Hematopoietic multipotent progenitor cell (in vitro differentiated cells): ENCODE measurements around the gene SLFNL1. TPM values are rescaled to one million over a fixed set of nuclear protein-coding genes. Genes with fewer than 3 reads are reported as not detected.

Source experiments
- DNase-seq, 3 donors: peaks; one replicate each; pipeline ENCODE4 v3.0.0-alpha.2; 2011 to 2015; ENCODE audit warnings: low read depth in 2 of 3, low spot score in 2 of 3
- total RNA-seq: library from RNA; depleted of rRNA; stranded (reverse); fragments of >200 nt; gene quantifications from one replicate; pipeline ENCODE4 v1.2.3, GENCODE V29; 2012

The SLFNL1 gene
- total RNA-seq, 1 donor: 1.6 TPM

GRCh38 chr1:41020654-41021053 lies 871 bp downstream of the SLFNL1 start:
- DNase-seq: no peak

DNA sequence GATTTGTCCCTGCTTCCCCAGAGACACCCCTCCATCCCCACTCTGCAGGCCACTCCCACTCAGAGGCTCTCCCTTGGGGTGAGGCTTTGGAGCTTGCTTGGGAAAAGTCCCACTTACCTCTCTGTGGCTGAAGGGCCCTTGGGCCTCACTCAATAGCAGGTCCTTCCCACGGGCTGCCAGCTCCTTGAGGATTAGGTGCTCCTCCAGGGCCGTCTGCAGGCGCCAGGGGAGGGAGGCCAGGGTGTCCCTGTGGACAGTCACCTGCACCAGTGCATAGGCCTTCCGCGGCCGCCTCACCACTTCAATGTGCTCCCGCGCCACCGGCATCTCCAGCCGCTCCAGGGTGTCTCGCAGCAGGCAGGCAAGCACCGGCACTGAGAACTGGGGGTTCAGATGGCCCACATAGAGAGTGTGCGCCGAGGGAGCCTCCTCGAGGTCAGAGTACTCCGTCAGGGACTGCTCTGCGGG lies 1.4 kb downstream of the SLFNL1 start:
- DNase-seq: no peak

DNA sequence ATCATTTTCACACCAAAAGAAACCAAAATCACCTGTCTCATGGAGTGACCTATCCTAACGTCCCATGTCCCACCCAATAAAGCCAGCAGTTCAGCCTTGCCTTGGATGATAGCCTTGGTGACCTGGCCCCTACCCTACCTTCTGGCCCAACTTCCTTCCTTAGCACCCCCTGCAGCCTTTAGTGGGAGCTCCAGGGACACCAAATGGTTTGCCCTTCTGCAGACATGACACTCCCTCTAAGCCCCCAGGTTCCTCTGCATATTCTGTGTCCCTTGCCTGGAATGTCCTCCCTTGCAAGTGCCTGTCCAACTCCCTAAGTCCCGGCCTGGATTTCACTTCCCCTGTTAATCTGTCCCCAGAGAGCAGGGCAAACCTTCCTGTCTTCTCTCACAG lies 2.2 kb downstream of the SLFNL1 start:
- DNase-seq: no peak

DNA sequence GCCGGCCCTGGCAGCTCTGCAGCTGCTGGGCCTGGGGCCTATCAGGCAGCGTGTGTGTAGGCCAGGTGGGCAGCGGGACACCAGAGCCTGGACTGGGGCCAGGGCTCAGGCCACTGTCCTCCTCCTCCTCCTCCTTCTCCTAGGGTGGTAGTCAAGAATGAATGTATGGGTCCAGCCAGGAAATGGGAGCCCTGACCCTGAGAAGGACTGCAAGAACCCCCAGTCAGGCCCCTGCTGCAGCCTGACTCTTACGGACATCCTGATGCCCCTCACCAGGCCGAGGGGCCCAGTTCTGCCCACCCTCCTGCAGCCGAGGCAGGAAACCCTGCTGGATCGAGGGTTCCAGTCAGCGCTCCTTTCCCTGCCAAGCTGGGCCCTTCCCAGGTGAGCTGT lies 3.5 kb downstream of the SLFNL1 start:
- no peak for DNase-seq

DNA sequence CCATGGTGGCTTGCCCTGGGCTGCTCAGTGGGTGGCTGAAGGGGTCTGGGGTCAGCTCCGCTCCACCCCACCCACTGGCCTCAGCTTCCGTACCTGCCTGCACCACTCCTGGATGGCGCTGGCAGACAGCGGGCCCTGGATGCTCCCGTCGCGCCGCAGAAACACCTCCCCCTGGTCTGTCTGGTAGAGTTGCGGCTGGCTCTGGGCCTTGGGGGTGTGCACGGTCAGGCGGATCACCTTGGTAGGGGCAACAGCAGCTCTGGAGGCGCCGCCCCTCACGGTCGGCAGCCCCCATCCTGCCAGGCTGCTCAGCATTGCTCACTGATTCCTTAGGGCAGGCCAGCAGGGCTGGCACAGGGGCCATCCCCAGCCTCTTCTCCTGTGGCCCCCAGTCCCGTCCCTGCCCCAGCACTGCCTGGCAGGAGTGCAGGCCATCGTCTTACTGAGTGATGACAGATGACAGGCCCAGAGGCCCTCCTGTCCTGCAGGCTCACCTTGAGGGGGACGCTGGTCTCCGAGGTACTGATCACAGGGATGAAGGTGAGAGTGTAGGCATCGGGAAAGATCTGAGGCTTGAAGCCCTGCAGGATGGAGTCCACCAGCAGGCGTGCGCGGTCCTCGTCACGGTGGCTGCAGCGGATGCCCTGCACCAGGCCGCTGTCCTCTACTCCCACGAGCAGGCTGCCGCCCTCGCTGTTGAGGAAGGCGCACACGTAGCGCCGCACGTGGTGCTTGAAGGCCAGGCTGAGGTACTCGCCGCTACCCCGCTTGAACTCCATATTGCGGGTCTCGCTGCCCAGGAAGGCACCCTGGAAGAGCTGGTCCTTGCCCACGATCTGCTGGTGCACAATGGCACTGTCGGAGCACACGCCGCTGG lies 4.1 kb downstream of the SLFNL1 start:
- DNase-seq: no peak

DNA sequence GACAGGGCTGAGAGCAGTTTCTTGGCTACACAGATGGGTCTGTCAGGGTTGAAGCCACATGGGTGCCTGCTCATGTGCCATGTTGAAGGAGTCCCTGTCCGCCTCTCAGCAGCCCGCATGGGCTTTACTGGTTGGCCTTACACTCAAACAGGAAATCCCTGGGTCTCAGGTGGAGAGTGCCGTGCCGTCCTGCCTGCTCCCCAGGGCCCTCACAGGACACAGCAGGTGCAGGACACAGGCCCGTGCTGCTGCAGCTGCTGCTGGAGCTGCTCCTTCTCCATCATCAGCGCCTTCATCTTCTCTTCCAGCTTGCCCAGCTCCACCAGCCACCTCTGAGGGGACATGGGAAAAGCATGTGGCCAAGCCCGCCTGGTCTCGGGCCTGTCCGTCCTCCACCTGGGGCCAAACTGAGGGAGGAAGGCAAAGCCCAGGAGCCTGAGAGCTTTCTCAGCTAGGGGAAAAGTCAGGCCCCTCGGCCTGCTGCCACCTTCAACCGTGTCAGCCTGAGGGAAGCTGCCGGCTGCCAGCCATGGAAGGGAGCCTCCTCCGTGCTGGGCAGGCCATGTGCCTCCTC lies 5.5 kb downstream of the SLFNL1 start:
- DNase-seq: no peak

DNA sequence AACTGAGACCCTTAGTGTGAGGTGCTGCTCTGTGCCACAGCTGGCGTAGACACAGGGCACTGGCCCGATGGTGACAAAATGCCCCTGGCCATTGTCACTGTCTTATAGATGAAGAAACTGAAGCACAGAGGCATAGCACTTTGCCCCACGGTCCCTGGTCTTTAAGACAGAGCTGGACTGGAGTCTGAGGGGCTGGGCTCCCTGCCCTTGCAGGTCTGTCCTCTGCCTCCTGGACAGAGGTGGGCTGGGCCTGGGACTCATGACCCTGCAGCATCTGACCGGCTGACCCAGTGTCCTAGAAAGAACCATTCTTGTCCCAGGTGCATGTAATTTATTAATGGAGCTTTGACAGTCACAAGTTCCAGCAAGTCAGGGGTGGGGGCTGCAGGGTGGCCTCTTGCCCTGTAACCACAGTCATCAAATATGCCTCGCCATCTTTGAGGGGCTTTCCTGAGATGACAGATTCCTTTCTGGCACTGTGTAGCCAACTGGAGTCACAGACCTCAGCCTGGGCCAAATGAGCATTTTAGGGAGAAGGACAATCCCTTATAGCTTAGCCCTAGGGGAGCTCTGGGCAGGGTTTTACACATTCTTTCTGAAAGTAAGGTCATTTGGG lies 6.1 kb downstream of the SLFNL1 start:
- DNase-seq: peak in 1 of 3 donors; percentile 17

GRCh38 chr1:41014871-41015270 lies 6.7 kb downstream of the SLFNL1 start:
- peak in 1 of 3 donors; percentile 46 for DNase-seq

GRCh38 chr1:41013796-41014195 lies 7.7 kb downstream of the SLFNL1 start:
- DNase-seq: no peak

GRCh38 chr1:41013024-41013423 lies 8.5 kb downstream of the SLFNL1 start:
- no peak for DNase-seq

DNA sequence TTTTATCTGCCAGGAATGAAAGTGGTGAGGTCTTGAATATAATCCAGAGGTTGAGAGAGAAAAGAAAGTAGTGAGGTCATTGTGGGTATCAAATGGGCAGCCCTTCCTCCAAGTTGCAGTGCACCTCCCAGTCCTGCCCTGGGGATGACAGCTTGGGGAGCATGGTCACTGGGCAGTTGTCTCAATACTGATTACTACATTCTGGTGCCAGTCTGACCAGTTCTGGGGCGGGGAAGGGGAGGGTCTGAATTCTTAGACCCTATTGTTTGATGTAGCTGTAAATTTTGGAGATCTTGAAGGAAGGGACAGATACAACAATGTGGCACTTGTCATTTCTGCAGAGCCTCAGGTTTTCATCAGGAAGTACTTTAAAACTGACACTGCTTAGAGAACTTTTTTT lies 11.2 kb downstream of the SLFNL1 start:
- DNase-seq: no peak

GRCh38 chr1:41009466-41009865 lies 12.1 kb downstream of the SLFNL1 start:
- no peak for DNase-seq

DNA sequence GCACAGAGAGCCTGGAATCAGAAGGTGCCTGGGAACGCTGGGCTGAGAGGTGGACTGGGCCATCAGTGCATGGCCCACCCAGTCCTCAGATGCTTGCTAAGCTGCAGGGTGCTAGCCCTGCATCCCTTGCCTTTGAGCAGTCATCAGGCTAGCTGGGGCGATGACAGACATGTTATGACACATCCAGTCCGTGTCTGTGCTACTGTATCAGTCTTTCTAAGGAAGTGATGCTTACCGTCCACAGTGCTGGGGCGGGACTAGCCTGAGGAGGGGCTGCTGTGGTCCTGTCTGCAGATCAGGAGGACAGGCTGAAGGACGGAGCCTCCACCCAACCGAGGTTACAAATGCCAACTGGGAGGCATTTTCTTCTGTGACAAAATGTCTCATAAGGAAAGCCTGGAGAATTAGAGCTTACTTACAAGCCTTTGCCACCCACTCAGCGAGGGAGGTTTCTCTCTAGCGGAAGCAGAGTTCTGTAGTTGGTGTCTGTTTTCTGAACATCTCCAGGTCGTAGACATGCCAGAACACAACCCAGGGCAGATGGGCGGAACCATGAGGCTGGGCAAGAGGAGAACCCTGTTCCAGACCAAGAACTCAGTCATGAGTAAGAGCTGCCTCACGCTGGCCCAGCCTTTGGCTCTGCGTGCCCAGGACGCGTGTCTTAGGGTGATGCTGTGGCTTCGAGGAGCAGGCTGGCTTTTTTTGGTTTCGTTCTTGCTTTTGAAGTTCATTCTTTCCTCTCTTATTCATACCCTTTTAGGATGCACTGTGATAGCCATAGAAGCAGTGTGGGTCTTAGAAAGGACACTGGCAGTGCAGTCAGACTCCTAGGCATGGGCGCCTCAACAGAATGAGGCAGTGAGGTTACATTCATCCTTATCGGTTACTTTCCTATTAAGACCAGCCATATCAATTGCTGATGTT lies 14.3 kb downstream of the SLFNL1 start:
- DNase-seq: no peak

GRCh38 chr1:41005876-41006275 lies 15.6 kb downstream of the SLFNL1 start:
- DNase-seq: no peak

DNA sequence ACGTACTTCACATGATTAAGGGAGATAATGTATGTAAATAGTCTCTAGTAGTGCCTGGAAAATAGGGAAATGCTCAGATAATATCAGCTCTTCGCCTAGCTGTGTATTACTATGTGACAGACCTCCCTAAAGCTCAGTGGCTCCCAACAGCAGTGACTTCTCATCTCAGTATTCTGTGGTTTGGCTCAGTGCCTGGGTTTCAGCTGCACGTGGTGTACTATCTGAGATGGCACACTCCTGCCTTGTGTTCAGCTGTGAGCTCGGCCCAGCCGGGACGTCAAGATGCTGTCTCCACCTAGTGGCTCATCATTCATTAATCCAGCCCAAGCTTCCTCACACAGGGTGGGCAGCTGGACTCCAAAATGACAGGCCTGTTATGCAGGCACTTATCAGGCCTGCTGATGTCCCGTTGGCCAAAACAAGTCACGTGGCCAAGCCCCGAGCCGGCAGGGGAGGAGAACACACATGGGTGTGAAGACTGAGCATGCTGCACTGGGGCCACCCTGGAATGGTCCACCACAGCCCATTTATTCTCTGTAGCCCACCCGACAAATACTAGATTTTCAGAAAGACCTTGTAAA lies 17.8 kb downstream of the SLFNL1 start:
- DNase-seq: peak; percentile 58 to 99 (median 98)

DNA sequence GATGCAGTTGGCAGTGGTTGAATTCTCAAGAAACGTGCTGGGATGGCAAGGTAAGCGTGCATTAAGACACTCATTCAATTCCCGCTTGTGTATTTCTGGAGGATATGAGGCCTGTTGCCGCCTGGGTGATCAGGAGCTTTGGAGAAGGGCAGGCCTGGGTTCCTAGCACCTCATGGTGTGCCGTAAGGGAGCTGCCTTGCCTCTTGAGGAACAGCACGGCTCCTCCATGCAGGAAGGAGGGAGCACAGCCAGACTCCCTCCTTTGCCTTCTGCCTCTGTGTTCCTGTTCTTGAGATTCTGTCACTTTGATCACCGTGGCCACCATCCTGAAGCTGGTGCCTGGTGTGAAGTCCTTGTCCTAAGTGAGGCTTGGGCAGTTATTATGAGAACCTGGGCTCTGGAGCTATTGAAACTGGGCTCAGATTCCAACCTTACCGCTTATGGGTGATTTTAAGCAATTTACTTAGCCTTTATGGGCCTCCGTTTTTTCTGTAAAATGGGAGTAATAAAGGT lies 18.3 kb downstream of the SLFNL1 start:
- DNase-seq: no peak

GRCh38 chr1:40998668-40999067 lies 22.9 kb downstream of the SLFNL1 start:
- DNase-seq: no peak

GRCh38 chr1:40997096-40997495 lies 24.4 kb downstream of the SLFNL1 start:
- DNase-seq: no peak

- no peak for DNase-seq
Observed at GRCh38 chr1:40989066-40989465, 32.5 kb downstream of the SLFNL1 start.

- DNase-seq: no peak
Observed at GRCh38 chr1:40988280-40988679, 33.2 kb downstream of the SLFNL1 start.
